ENCODE results near the gene INTS1. TPM values are rescaled to one million over a fixed set of nuclear protein-coding genes. Genes with fewer than 3 reads are reported as not detected.

The INTS1 gene
- total RNA-seq, 6 donors from 2014 or later: 38.6 to 215 (median 72.3) TPM

DNA sequence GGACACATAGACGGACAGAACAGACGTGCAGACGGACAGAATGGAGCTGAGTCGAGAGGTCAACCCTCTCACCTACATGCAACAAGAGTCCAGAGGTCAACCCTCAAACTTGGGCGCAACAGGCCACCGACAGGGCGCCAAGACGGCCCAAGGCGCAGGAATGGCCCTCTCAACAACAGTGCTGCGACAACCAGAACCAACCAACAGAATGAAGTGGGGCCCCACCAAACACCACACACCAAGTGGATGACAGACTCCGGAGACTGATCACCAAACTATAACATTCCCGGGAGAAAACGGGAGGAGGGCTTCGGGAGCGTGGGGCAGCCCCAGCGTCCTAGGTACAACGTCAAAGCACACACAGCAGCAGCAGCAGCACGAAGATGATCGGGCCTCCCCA, 13.4 kb downstream of the INTS1 start:
- ATAC-seq (ENCODE audit: low FRiP score in 2 of 2) (no peak), DNase-seq (peak in 1 of 2 donors; percentile 61)
- no peak overlapping the region for H3K4me3 ChIP-seq
- no peaks in the 10 kb centered on the region for H3K4me1 ChIP-seq
- H3K27me3 ChIP-seq: no peaks in the 10 kb centered on the region
- peaks cover 27 to 100% (median 87%) of the 10 kb centered on the region in 4 donors for H3K36me3 ChIP-seq
- no peak for TF ChIP-seq POLR2A (IDR thresholded peaks at IDR 0.05)
- TF ChIP-seq POLR2AphosphoS5 (IDR thresholded peaks at IDR 0.05): no peak
- no peaks in the 10 kb centered on the region for H3K9me3 ChIP-seq
- H3K27ac ChIP-seq: no peak overlapping the region
- WGBS, 2 donors: 89 to 95% methylated on average over 17 to 19 of the region's 19 CpGs

DNA sequence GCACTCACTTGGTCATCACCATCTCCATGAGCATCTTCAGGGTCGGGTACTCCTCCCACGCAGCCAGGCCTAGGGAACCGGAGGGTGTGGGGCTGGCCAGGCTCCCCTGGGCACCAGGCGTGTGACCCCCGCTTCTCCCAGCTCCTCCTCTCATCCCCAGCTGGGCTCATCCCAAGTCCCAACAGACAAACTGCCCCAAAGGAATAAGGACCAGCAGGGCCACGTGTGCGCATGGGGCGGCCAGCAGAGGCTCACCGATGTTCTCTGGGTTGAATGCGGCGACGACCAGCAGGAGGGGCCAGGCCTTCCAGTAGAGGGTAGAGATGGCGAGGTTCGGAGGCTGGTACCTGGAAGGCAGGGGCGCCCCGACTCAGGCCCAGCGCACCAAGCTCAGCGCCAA, 14.9 kb downstream of the INTS1 start:
- WGBS, 2 donors: 80 to 89% methylated on average over 2 to 17 of the region's 18 CpGs
- peaks cover 32 to 100% (median 87%) of the 10 kb centered on the region in 4 donors for H3K36me3 ChIP-seq
- H3K27ac ChIP-seq: no peak overlapping the region
- no peak for ATAC-seq (ENCODE audit: low FRiP score in 2 of 2)
- no peak overlapping the region for H3K4me3 ChIP-seq
- no peaks in the 10 kb centered on the region for H3K27me3 ChIP-seq
- no peaks in the 10 kb centered on the region for H3K4me1 ChIP-seq
- peak in 1 of 2 donors; percentile 66 for DNase-seq
- H3K9me3 ChIP-seq: no peaks in the 10 kb centered on the region
- TF ChIP-seq, protein P1, sequence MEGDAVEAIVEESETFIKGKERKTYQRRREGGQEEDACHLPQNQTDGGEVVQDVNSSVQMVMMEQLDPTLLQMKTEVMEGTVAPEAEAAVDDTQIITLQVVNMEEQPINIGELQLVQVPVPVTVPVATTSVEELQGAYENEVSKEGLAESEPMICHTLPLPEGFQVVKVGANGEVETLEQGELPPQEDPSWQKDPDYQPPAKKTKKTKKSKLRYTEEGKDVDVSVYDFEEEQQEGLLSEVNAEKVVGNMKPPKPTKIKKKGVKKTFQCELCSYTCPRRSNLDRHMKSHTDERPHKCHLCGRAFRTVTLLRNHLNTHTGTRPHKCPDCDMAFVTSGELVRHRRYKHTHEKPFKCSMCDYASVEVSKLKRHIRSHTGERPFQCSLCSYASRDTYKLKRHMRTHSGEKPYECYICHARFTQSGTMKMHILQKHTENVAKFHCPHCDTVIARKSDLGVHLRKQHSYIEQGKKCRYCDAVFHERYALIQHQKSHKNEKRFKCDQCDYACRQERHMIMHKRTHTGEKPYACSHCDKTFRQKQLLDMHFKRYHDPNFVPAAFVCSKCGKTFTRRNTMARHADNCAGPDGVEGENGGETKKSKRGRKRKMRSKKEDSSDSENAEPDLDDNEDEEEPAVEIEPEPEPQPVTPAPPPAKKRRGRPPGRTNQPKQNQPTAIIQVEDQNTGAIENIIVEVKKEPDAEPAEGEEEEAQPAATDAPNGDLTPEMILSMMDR (IDR thresholded peaks at IDR 0.05): no peak
- no peak for TF ChIP-seq EP300 (IDR thresholded peaks at IDR 0.05)
- no peak for TF ChIP-seq POLR2A (IDR thresholded peaks at IDR 0.05)

DNA sequence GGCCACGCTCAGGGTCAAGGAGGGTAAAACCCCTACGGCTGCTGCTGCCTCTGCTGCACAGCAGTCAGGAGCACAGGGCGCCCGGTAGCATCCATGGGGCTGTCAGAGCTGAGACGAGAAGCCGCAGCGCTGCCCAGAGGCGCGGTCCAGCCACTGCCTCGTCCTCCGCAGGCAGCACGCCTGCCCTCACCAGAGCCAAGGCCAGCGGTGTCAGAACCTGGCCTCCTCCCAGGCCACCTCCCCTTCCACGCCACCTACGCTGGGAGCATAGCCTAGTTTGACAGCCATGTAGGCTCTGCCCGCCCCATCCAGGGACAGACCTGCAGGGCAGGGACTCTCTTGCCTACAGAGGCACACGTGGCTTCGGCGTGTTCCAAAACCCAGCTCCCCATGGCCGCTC, 16.2 kb downstream of the INTS1 start:
- H3K36me3 ChIP-seq: peaks cover 34 to 100% (median 90%) of the 10 kb centered on the region in 4 donors
- no peaks in the 10 kb centered on the region for H3K4me1 ChIP-seq
- ATAC-seq (ENCODE audit: low FRiP score in 2 of 2) (no peak), DNase-seq (peak in 1 of 2 donors; percentile 75)
- no peaks in the 10 kb centered on the region for H3K9me3 ChIP-seq
- TF ChIP-seq, protein P1 (IDR thresholded peaks at IDR 0.05): no peak
- TF ChIP-seq POLR2AphosphoS5 (IDR thresholded peaks at IDR 0.05): no peak
- no peak for TF ChIP-seq EP300 (IDR thresholded peaks at IDR 0.05)
- no peak for TF ChIP-seq POLR2A (IDR thresholded peaks at IDR 0.05)
- 84% methylated on average over 19 of the region's 20 CpGs; no CpG with 5 or more reads in 1 of the 2 donors for WGBS, 2 donors
- no peak overlapping the region for H3K27ac ChIP-seq
- no peaks in the 10 kb centered on the region for H3K27me3 ChIP-seq
- H3K4me3 ChIP-seq: no peak overlapping the region

DNA sequence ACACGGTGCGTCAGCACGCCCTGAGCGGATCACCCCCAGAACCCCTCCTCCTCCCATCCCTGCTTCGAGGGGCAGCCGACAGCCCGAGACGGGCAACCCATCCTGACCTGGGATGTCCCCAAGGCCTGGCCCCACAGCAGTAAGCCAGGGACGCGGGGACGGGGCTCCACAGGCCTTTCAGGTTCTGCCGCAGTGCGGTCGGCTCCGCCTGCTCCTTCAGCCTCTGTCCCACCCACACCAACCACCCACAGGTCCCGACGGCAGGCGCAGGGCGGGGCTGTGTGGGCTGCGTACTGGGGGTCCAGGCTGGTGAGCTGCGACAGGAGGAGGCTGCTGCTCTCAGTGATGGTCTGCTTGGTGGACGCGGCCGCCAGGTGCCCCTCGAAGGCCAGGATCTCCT, 16.7 kb downstream of the INTS1 start:
- Histone ChIP-seq H3K27me3 (no peaks in the 10 kb centered on the region), H3K9me3 (no peaks in the 10 kb centered on the region), H3K27ac (no peak overlapping the region), H3K4me3 (no peak overlapping the region), H3K36me3 (peaks cover 30 to 100% (median 90%) of the 10 kb centered on the region in 4 donors), H3K4me1 (no peaks in the 10 kb centered on the region)
- WGBS, 2 donors: 90 to 92% methylated on average over 6 to 25 of the region's 25 CpGs
- TF ChIP-seq POLR2A (IDR thresholded peaks at IDR 0.05): no peak
- no peak for TF ChIP-seq EP300 (IDR thresholded peaks at IDR 0.05)
- TF ChIP-seq, protein P1 (IDR thresholded peaks at IDR 0.05): no peak
- no peak for TF ChIP-seq POLR2AphosphoS5 (IDR thresholded peaks at IDR 0.05)
- ATAC-seq (ENCODE audit: low FRiP score in 2 of 2): no peak
- DNase-seq: peak in 1 of 2 donors; percentile 82

DNA sequence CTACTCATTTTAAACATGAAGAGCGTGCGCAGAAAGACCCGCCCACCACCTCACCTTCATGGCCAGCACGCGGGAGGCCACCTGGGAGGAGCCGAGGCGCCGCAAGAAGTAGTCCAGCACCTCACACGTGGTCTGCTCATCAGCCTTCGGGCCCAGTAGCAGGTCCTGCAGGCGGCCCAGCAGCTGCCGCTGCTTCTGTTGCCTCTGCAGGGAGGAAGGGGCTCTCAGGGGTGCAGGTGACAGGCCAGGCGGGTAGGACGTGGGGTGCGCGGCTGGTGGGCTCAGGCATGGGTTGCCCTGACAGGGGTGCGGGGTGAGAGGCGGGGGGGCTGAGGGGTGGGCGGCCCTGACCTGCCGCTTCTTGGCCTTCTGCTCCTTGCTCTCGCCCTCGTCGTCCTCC, 17.6 kb downstream of the INTS1 start:
- Histone ChIP-seq H3K27me3 (no peaks in the 10 kb centered on the region), H3K4me3 (no peak overlapping the region), H3K9me3 (no peaks in the 10 kb centered on the region), H3K36me3 (peaks cover 30 to 100% (median 90%) of the 10 kb centered on the region in 4 donors), H3K4me1 (no peaks in the 10 kb centered on the region), H3K27ac (no peak overlapping the region)
- DNase-seq (peak in 1 of 2 donors; percentile 76), ATAC-seq (ENCODE audit: low FRiP score in 2 of 2) (no peak)
- no peak for TF ChIP-seq POLR2A (IDR thresholded peaks at IDR 0.05)
- no peak for TF ChIP-seq EP300 (IDR thresholded peaks at IDR 0.05)
- TF ChIP-seq, protein P1 (IDR thresholded peaks at IDR 0.05): no peak
- no peak for TF ChIP-seq POLR2AphosphoS5 (IDR thresholded peaks at IDR 0.05)
- WGBS, 2 donors: 95 to 96% methylated on average over 9 to 22 of the region's 23 CpGs
